ENCODE measurements around the gene PAK6. TPM values are rescaled to one million over a fixed set of nuclear protein-coding genes. Genes with fewer than 3 reads are reported as not detected.

Gene PAK6
- total and polyA plus RNA-seq, 9 of the 15 experiments (the other 6 are each of a cell fraction or from before 2014, with no cell fraction given) = 0.03 to 0.74 (median 0.16) TPM; not detected in 2

GRCh38 chr15:40279437-40280141 lies 40.7 kb downstream of the PAK6 start (continued):
- TF ChIP-seq CBX2 (IDR thresholded peaks at IDR 0.05; ENCODE audit: insufficient read depth, low read length, poor library complexity, severe bottlenecking) = no peak
- no peak for TF ChIP-seq CEBPG (CRISPR knock-in tag; IDR thresholded peaks at IDR 0.05)
- TF ChIP-seq CEBPG (tag; conservative IDR thresholded peaks at IDR 0.05 in 1 of 2, IDR thresholded peaks at IDR 0.05 in 1 of 2) = no peak
- TF ChIP-seq CHD1 (IDR thresholded peaks at IDR 0.05; ENCODE audit: low read length) = no peak
- 0 out of 2 replicates have a peak, but pooled peaks have one; percentile 62 for TF ChIP-seq PREB (CRISPR knock-in tag; IDR thresholded peaks at IDR 0.05)
- no peak for TF ChIP-seq E2F4 (CRISPR knock-in tag; IDR thresholded peaks at IDR 0.05; ENCODE audit: low read depth)
- no peak for TF ChIP-seq GTF2E2 (tag; IDR thresholded peaks at IDR 0.05)
- no peak for TF ChIP-seq USF2 (CRISPR knock-in tag; IDR thresholded peaks at IDR 0.05)
- TF ChIP-seq PHF20 (IDR thresholded peaks at IDR 0.05; ENCODE audit: partially characterized antibody) = no peak
- no peak for TF ChIP-seq MAFG (tag; conservative IDR thresholded peaks at IDR 0.05)
- peak; percentile 91 to 97 for TF ChIP-seq RAD21 (CRISPR knock-in tag; conservative IDR thresholded peaks at IDR 0.05 in 1 of 2, IDR thresholded peaks at IDR 0.05 in 1 of 2)
- no peak for TF ChIP-seq XRCC5 (IDR thresholded peaks at IDR 0.05; ENCODE audit: low read depth, low read length)
- no peak for TF ChIP-seq BHLHE40 (IDR thresholded peaks at IDR 0.05; ENCODE audit: low read length)
- TF ChIP-seq CC2D1A (IDR thresholded peaks at IDR 0.05) = peak; percentile 64
- no peak for TF ChIP-seq NCOA1 (IDR thresholded peaks at IDR 0.05; ENCODE audit: low read depth)
- 0 out of 2 replicates have a peak, but pooled peaks have one; percentile 39 for TF ChIP-seq ZBTB1 (CRISPR knock-in tag; IDR thresholded peaks at IDR 0.05; ENCODE audit: borderline replicate concordance, low read depth)
- TF ChIP-seq FOXK1 (CRISPR knock-in tag; IDR thresholded peaks at IDR 0.05; ENCODE audit: borderline replicate concordance) = no peak
- TF ChIP-seq EP300 (IDR thresholded peaks at IDR 0.05; ENCODE audit: low read length) = no peak
- peak; percentile 93; the same call in 1 of the 2 replicates for TF ChIP-seq STAG1 (CRISPR knock-in tag; IDR thresholded peaks at IDR 0.05; ENCODE audit: borderline replicate concordance)
- no peak for TF ChIP-seq SNAPC5 (CRISPR knock-in tag; IDR thresholded peaks at IDR 0.05)
- 0 out of 2 replicates have a peak, but pooled peaks have one; percentile 22 for TF ChIP-seq CXXC5 (CRISPR knock-in tag; IDR thresholded peaks at IDR 0.05)
- no peak for TF ChIP-seq ILK (tag; IDR thresholded peaks at IDR 0.05; ENCODE audit: borderline replicate concordance, low read depth)

Data from K562 (cell line).